HepG2 (cell line): ENCODE data around the gene NR1H3. TPM values are rescaled to one million over a fixed set of nuclear protein-coding genes. Genes with fewer than 3 reads are reported as not detected.

Source experiments
- CEBPG ChIP-seq: IDR thresholded peaks from 2 replicates; pipeline ENCODE4 v1.6.1; 2016
- HIVEP1 ChIP-seq: sonication (generic); formaldehyde crosslinking; IDR thresholded peaks from 2 replicates; pipeline ENCODE4 v1.4.0; 2020; ENCODE audit warnings: mild to moderate bottlenecking, missing genetic modification reagents
- HOXA3 ChIP-seq: sonication (generic); formaldehyde crosslinking; IDR thresholded peaks from 2 replicates; pipeline ENCODE4 v1.5.0; 2020; ENCODE audit warnings: missing genetic modification reagents
- MYNN ChIP-seq: sonication (generic); formaldehyde crosslinking; IDR thresholded peaks from 2 replicates; pipeline ENCODE4 v1.4.0; 2020; ENCODE audit warnings: mild to moderate bottlenecking, low read depth, missing genetic modification reagents
- RXRA ChIP-seq: sonication (generic); formaldehyde crosslinking; IDR thresholded peaks from 2 replicates; pipeline ENCODE4 v1.5.1; 2020; ENCODE audit warnings: missing genetic modification reagents
- TBP ChIP-seq: sonication (generic); formaldehyde crosslinking; IDR thresholded peaks from 2 replicates; pipeline ENCODE4 v1.5.0; 2020; ENCODE audit warnings: missing genetic modification reagents
- THAP11 ChIP-seq: IDR thresholded peaks from 2 replicates; pipeline ENCODE4 v1.6.1; 2016; ENCODE audit warnings: missing biosample characterization, missing genetic modification reagents
- ZFAT ChIP-seq: sonication (generic); formaldehyde crosslinking; conservative IDR thresholded peaks from 2 replicates; pipeline ENCODE4 v1.8.1; 2023; ENCODE audit warnings: missing genetic modification reagents, inconsistent platforms
- ZNF644 ChIP-seq: IDR thresholded peaks from 2 replicates; pipeline ENCODE4 v1.6.1; 2016; ENCODE audit warnings: low read depth
- ZNF788 ChIP-seq: sonication (generic); formaldehyde crosslinking; IDR thresholded peaks from 2 replicates; pipeline ENCODE4 v1.5.0; 2020; ENCODE audit warnings: mild to moderate bottlenecking, missing genetic modification reagents, borderline replicate concordance
- polyA plus RNA-seq, 8 experiments: library from polyadenylated mRNA; depleted of rRNA in 3 of 8; stranded (reverse) in 7 of 8; unstranded in 1 of 8; fragments of >200 nt; fragmentation: Illumina TruSeq in 4 of 8; extraction: Trizol in 4 of 8; gene quantifications; 2 replicates each; pipeline versions ENCODE4 v1.2.1 to v1.2.3, GENCODE V29; 2011 to 2016; ENCODE audit warnings: low read depth in 4 of 8, missing spikeins in 1 of 8, mixed read lengths in 1 of 8; ENCODE audit not compliant: insufficient read depth in 1 of 8
- total RNA-seq, 5 experiments: library from RNA; depleted of rRNA; stranded (reverse); fragments of >200 nt; fragmentation: Illumina TruSeq; extraction: Trizol; gene quantifications; 2 replicates each; pipeline ENCODE4 v1.2.3, GENCODE V29; 2016; ENCODE audit warnings: low read depth in 1 of 5
- TF ChIP-seq, protein P1 (sequence below): sonication (generic); formaldehyde crosslinking; IDR thresholded peaks from 2 replicates; pipeline ENCODE4 v1.5.0; 2020; ENCODE audit warnings: mild to moderate bottlenecking, missing genetic modification reagents
- TF ChIP-seq, protein P2 (sequence below): sonication (generic); formaldehyde crosslinking; conservative IDR thresholded peaks from 2 replicates; pipeline ENCODE4 v1.4.0; 2020; ENCODE audit warnings: missing genetic modification reagents
- TF ChIP-seq, protein P3 (sequence below), 2 experiments: fragments of 450-650 bp in 1 of 2; sonication (generic) in 1 of 2; formaldehyde crosslinking in 1 of 2; IDR thresholded peaks; 2 replicates each; pipeline versions ENCODE4 v1.6.1 to v1.8.0; 2016 to 2022; ENCODE audit warnings: antibody characterized with exemption in 1 of 2, mild to moderate bottlenecking in 1 of 2, missing genetic modification reagents in 1 of 2
- TF ChIP-seq, protein P4 (sequence below): IDR thresholded peaks from 2 replicates; pipeline ENCODE4 v1.6.1; 2016; ENCODE audit warnings: low read depth, borderline replicate concordance
- TF ChIP-seq, protein P5 (sequence below): IDR thresholded peaks from 2 replicates; pipeline ENCODE4 v1.6.1; 2012; ENCODE audit warnings: low read depth, low read length, improper control_type of control experiment

Gene NR1H3
- total and polyA plus RNA-seq, 2 of the 13 experiments (the other 11 are each of a cell fraction or from before 2014, with no cell fraction given): 41.8 to 102 TPM

DNA sequence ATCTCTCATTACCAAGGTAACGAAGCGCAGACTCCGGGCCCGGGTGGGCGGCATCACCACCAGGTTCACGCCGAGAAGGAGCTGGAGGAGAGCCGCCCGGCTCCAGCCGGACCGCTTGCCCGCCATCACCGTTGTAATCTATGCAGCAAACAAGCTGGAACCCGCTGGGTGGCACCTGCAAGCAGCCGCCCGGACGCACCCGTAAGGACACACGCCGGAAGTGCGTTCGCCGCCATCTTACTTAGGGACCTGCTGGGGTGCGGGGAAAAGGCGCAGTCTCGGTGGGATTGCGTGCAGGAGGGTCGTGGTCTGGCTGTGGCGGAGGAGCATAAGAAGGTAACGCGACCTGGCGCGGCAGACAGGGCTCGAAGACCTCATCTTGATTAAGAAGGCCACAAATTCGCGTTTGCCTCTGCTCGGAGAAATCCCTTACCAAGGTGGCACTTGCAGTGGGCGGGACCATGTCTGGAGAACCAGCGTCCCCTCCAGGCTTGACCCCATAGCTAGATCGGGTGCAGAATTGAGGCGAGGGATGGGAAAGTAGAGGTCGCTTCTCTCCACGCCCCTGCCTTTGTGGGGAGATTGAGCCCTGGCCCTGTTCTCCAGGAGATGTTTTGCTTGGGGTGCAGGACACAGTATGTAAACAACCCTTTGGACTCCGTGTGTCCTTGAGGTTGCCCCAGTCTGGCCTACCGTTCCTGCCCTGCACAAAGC is 9.0 kb upstream of the NR1H3 start, which contains the start of gene ACP2 (continued):
- TF ChIP-seq ZNF644 (CRISPR knock-in tag) (peak; percentile 90), ZNF788 (CRISPR knock-in tag) (peak; percentile 96), HIVEP1 (CRISPR knock-in tag) (peak; percentile 85), HOXA3 (CRISPR knock-in tag) (peak; percentile 94), TBP (CRISPR knock-in tag) (no peak; the same call in 1 of the 2 replicates), THAP11 (CRISPR knock-in tag) (peak; percentile 94), ZFAT (no peak), RXRA (CRISPR knock-in tag) (peak; percentile 91), MYNN (CRISPR knock-in tag) (peak; percentile 84; the same call in 1 of the 2 replicates), CEBPG (peak; percentile 57)
- TF ChIP-seq, protein P1, sequence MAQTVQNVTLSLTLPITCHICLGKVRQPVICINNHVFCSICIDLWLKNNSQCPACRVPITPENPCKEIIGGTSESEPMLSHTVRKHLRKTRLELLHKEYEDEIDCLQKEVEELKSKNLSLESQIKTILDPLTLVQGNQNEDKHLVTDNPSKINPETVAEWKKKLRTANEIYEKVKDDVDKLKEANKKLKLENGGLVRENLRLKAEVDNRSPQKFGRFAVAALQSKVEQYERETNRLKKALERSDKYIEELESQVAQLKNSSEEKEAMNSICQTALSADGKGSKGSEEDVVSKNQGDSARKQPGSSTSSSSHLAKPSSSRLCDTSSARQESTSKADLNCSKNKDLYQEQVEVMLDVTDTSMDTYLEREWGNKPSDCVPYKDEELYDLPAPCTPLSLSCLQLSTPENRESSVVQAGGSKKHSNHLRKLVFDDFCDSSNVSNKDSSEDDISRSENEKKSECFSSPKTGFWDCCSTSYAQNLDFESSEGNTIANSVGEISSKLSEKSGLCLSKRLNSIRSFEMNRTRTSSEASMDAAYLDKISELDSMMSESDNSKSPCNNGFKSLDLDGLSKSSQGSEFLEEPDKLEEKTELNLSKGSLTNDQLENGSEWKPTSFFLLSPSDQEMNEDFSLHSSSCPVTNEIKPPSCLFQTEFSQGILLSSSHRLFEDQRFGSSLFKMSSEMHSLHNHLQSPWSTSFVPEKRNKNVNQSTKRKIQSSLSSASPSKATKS (CRISPR knock-in tag): peak; percentile 93; the same call in 1 of the 2 replicates
- TF ChIP-seq, protein P2, sequence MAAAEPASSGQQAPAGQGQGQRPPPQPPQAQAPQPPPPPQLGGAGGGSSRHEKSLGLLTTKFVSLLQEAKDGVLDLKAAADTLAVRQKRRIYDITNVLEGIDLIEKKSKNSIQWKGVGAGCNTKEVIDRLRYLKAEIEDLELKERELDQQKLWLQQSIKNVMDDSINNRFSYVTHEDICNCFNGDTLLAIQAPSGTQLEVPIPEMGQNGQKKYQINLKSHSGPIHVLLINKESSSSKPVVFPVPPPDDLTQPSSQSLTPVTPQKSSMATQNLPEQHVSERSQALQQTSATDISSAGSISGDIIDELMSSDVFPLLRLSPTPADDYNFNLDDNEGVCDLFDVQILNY: peak; percentile 57; the same call in 1 of the 2 replicates
- TF ChIP-seq, protein P3, sequence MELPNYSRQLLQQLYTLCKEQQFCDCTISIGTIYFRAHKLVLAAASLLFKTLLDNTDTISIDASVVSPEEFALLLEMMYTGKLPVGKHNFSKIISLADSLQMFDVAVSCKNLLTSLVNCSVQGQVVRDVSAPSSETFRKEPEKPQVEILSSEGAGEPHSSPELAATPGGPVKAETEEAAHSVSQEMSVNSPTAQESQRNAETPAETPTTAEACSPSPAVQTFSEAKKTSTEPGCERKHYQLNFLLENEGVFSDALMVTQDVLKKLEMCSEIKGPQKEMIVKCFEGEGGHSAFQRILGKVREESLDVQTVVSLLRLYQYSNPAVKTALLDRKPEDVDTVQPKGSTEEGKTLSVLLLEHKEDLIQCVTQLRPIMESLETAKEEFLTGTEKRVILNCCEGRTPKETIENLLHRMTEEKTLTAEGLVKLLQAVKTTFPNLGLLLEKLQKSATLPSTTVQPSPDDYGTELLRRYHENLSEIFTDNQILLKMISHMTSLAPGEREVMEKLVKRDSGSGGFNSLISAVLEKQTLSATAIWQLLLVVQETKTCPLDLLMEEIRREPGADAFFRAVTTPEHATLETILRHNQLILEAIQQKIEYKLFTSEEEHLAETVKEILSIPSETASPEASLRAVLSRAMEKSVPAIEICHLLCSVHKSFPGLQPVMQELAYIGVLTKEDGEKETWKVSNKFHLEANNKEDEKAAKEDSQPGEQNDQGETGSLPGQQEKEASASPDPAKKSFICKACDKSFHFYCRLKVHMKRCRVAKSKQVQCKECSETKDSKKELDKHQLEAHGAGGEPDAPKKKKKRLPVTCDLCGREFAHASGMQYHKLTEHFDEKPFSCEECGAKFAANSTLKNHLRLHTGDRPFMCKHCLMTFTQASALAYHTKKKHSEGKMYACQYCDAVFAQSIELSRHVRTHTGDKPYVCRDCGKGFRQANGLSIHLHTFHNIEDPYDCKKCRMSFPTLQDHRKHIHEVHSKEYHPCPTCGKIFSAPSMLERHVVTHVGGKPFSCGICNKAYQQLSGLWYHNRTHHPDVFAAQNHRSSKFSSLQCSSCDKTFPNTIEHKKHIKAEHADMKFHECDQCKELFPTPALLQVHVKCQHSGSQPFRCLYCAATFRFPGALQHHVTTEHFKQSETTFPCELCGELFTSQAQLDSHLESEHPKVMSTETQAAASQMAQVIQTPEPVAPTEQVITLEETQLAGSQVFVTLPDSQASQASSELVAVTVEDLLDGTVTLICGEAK (IDR thresholded peaks at IDR 0.05): peak; percentile 91
- TF ChIP-seq, protein P3 (CRISPR knock-in tag; IDR thresholded peaks at IDR 0.05): peak; percentile 93
- TF ChIP-seq, protein P4, sequence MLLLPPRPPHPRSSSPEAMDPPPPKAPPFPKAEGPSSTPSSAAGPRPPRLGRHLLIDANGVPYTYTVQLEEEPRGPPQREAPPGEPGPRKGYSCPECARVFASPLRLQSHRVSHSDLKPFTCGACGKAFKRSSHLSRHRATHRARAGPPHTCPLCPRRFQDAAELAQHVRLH: peak; percentile 91
- TF ChIP-seq, protein P5, sequence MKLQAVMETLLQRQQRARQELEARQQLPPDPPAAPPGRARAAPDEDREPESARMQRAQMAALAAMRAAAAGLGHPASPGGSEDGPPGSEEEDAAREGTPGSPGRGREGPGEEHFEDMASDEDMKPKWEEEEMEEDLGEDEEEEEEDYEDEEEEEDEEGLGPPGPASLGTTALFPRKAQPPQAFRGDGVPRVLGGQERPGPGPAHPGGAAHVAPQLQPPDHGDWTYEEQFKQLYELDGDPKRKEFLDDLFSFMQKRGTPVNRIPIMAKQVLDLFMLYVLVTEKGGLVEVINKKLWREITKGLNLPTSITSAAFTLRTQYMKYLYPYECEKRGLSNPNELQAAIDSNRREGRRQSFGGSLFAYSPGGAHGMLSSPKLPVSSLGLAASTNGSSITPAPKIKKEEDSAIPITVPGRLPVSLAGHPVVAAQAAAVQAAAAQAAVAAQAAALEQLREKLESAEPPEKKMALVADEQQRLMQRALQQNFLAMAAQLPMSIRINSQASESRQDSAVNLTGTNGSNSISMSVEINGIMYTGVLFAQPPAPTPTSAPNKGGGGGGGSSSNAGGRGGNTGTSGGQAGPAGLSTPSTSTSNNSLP: peak; percentile 62
